Measurements from ENCODE around the gene TBX10. TPM values are rescaled to one million over a fixed set of nuclear protein-coding genes. Genes with fewer than 3 reads are reported as not detected.
"Not testable (repeated sequence)": the region's sequence is repeated elsewhere in the genome, so short reads cannot be mapped to it uniquely, and the experiment has no call there.

The TBX10 gene
- polyA plus RNA-seq, 4 donors, result 0.04 to 0.11 TPM; not detected in 2

DNA sequence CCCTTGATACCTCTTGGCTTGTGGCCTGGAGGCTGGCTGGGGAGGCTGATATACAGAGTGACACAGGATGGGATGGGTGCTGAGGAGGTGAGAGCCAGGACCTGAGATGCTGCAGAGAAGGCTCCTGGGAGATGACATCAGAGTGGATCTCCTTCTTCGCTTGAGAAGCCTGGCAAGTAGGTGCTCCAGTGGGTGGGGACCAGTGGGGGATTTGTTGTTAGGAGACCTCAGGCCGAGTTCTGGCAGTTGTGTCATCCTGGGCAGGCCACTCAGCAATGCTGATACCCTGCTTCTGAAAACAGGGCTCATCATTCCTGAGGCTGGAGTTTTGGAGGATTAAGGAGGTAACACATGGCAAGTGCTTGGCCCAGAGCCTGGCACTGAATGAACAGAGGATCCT lies 34.7 kb downstream of the TBX10 start:
- no peak for DNase-seq (ENCODE audit: low read depth in 4 of 4, low spot score in 3 of 4)

DNA sequence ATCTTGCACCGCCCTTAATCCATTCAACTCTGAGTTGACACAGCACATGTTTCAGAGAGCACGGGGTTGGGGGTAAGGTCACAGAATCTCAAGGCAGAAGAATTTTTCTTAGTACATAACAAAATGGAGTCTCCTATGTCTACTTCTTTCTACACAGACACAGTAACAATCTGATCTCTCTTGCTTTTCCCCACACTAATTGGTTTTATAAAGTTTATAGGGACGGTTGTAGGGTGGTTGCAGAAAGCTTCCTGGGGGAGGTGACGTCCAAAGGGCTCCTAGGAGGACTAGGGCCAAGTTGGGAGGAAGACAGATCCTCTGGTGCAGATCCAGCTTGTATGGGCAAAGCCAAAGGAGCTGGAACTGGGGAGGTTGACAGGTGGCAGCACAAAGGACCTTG lies 35.4 kb downstream of the TBX10 start:
- DNase-seq (ENCODE audit: low read depth in 4 of 4, low spot score in 3 of 4), result not testable (repeated sequence)

DNA sequence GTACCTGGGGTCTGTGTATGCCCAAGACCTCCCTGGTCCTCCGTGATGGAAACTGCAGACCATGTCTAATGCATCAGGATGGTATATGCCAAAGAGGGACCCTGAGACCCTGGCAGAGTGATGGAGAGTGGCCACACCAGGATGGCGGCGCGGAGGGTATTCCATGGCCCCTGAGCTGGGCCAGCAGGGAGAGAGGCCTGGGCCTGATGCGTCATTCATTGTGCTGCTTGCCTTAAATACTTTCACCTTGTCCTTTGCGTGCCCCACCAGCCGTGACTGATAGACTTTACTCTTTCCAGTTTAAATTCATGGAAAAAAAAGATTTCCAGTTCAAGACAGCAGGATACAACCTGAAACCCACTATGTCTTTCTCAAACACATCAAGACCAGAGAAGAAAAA lies 38.5 kb downstream of the TBX10 start:
- no peak for DNase-seq (ENCODE audit: low read depth in 4 of 4, low spot score in 3 of 4)

DNA sequence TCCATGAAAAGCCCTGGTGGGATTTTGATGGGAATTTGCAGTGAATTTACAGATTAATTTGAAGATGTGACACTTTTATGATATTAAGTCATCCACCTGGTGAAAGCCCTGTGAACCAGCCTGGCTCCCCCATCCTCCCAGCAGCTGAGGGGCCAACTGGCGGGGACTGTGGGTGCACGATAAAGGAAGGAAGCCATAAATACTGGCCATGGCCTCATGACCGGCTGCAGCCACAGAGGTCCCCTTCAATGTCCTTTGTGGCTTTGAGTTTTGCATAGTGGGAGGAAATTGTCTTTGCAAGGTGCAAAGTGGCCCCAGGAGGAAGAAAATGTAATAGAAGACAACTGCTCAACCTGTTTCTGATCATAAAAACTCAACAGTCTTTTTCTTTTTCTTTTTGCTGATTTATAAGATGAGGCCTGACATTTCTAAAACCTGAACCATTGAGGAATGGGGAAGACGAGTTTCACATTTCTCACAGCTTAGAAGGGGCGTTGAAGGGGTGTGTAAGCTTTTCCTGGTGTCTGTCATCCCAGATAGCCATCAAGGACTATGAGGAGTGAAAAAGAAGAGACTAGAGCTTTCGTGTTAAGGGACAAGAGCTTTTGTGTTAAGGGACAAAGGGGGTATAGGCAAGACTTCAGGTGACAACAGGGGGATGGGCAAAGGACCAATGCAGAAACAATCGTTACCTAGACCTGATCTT lies 39.1 kb downstream of the TBX10 start:
- no peak for DNase-seq (ENCODE audit: low read depth in 4 of 4, low spot score in 3 of 4)

DNA sequence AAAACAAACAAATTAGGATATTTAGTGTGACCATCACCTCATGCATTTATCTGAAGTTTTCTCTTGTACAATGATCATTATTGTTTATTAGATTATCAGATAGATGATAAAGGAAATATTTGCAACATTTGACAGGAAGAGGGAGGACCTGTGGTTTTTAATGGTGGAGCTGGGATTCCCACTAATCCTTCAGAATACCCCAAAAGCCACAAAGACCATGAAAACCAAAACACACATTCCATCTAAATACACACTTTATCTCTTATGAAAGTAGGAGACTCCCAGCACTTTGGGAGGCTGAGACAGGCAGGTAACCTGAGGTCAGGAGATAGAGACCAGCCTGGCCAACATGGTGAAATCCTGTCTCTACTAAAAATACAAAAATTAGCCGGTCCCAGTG lies 40.4 kb downstream of the TBX10 start:
- DNase-seq (ENCODE audit: low read depth in 4 of 4, low spot score in 3 of 4), result no peak

DNA sequence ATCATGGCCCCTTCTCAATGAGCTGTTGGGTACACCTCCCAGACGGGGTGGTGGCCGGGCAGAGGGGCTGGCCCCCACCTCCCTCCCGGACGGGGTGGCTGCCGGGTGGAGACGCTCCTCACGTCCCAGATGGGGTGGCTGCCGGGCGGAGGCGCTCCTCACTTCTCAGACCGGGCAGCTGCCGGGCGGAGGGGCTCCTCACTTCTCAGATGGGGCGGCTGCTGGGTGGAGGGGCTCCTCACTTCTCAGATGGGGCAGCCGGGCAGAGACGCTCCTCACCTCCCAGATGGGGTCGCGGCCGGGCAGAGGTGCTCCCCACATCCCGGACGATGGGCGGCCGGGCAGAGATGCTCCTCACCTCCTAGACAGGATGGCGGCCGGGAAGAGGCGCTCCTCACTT lies 41.6 kb downstream of the TBX10 start:
- DNase-seq (ENCODE audit: low read depth in 4 of 4, low spot score in 3 of 4), result not testable (repeated sequence)

DNA sequence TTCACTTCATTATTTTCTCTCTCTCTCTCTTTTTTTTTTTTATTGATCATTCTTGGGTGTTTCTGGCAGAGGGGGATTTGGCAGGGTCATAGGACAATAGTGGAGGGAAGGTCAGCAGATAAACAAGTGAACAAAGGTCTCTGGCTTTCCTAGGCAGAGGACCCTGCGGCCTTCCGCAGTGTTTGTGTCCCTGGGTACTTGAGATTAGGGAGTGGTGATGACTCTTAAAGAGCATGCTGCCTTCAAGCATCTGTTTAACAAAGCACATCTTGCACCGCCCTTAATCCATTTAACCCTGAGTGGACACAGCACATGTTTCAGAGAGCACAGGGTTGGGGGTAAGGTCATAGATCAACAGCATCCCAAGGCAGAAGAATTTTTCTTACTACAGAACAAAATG lies 42.1 kb downstream of the TBX10 start:
- not testable (repeated sequence) for DNase-seq (ENCODE audit: low read depth in 4 of 4, low spot score in 3 of 4)

DNA sequence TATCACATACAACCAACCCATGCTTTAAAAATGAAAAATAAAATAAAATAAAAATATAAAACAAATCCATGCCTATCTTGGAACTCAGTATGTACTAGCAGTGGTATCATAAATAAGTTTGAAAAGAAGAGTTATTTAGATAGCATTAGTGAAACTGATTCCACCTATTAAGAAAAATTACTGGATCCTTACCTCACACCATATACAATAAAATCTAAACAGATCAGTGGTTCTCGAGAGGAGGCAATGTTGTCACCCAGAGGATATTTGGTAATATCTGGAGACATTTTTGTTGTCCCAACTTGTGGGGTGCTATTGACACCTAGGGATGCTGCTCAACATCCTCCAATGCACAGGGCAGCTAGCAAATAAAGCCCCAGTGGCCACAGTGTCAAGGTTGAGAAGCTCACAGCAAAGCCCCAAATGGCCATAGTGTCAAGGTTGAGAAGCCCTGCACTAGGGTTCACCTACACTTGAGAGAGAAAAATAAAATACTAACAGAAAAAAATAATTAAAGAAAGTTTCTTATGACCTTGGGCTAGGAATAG lies 42.7 kb downstream of the TBX10 start:
- no peak for DNase-seq (ENCODE audit: low read depth in 4 of 4, low spot score in 3 of 4)

DNA sequence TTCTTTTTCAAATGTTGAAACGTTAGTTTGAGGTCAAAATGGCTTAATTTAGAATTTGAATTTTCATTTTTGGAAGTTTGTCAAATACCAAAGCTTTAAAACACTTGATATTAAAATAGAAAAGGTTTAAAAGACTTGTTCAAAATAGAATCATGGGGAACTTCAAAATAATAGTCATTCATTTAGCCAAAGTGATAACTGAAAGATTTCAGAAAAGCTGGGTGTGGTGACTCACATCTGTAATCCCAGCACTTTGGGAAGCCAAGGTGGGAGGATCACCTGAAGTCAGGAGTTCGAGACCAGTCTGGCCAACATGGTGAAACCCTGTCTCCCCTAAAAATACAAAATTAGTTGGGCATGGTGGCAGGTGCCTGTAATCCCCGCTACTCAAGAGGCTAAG lies 45.1 kb downstream of the TBX10 start:
- DNase-seq (ENCODE audit: low read depth in 4 of 4, low spot score in 3 of 4), result no peak

DNA sequence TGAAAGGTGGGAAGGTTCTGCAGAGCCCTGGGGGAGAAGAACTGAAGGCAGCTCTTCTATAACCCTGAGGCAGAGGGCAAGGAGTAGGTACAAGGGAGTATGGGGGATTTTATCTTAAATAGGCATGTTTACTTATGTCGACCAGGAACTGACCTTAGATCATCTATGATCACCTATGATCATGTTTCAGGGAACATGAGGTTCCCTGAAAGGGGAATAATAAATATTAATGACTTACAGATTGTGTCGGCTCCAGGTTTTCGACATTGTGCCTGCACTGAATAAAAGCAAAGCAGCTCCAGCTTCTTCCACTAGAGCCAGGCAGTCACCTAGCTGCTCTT lies 46.0 kb downstream of the TBX10 start:
- DNase-seq (ENCODE audit: low read depth in 4 of 4, low spot score in 3 of 4), result no peak

DNA sequence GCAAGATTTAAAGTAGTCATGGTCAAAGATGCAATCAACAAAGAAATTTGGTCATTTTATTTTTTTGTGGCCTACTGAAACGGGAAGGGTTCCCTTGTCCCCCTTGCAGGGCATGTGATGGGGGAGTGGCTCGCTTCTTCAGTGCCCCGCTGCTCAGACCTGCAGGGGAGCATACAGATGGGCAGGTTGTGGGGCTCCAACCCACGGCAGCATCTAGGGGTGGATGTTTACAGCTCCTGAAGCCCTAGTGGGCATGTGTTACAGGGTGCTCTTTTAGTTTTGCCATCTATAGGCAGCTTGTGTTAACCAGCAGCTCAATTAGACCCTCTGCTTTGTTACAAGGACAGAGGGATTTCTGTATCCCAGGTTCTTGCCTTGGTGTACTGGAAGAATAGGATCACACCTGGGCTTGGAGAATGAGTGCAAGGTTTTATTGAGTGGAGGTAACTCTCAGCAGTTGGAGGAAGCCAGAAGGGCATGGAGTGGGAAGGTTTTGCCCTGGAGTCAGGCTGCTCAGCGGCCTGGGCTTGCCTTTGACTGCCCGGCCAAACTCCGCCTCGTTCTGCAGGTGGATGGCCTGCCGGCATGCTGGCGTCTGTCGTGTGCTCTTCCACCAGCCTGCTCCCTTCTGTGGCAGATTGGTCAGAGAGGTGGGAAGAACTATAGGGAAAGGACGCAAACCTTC lies 46.5 kb downstream of the TBX10 start:
- no peak for DNase-seq (ENCODE audit: low read depth in 4 of 4, low spot score in 3 of 4)

DNA sequence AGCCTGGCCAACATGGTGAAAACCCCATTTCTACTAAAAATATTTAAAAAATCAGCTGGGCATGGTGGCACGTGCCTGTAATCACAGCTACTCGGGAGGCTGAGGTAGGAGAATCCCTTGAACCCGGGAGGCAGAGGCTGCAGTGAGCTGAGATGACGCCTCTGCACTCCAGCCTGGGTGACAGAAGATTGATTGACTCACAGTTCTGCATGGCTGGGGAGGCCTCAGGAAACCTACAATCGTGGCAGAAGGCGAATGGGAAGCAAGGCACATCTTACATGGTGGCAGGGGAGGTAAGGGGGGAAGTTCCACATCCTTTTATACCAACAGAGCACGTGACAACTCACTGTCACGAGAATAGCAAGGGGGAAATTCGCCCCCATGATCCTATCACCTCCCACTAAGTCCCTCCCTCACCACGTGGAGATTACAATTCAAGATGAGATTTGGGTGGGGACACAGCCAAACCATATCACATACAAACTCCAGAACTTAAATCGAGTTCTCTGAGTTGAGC lies 50.6 kb downstream of the TBX10 start:
- not testable (repeated sequence) for DNase-seq (ENCODE audit: low read depth in 4 of 4, low spot score in 3 of 4)

DNA sequence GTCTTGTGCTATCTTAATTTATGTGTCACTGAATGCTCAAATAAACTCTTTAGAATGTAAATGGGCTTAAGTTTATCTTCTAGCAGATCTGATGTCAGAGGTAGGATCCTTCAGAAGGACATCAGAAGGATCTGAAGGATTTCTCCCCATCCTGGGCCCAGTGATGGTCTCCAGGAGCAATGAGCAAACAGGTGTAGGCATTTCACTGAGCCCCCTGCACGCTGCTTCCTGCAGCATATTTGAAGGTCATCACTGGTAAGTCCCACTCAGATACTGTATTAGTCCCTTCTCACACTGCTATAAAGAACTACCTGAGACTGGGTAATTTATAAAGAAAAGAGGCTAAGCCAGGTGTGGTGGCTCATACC lies 51.4 kb downstream of the TBX10 start:
- no peak for DNase-seq (ENCODE audit: low read depth in 4 of 4, low spot score in 3 of 4)

DNA sequence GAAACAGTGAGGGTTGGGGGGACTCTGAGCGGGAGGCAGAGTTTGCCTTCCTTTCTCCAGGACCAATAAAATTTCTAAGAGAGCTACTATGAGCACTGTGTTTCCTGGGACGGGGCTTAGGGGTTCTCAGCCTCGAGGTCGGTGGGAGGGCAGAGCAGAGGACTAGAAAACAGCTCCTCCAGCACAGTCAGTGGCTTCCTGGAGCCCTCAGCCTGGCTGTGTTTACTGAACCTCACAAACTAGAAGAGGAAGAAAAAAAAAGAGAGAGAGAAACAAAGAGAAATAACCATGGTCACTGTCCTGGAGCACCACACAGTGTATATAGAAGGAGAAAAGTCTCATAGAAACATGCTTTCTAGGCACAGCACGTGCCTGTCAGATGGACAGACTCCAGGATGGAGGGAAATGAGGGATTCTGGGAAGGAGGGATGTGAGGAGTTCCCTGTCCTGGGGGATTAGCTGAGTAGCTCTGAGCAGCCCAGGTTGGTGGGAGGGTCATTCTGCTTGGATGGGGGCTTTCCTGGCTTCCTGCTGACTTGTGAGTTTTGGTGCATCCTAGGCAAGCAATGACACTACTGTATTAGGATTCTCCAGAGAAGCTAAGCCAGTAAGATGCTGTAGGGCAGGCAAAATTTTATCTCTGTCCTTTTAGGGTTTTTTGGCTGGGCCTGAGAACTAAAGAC lies 52.9 kb downstream of the TBX10 start:
- no peak for DNase-seq (ENCODE audit: low read depth in 4 of 4, low spot score in 3 of 4)

DNA sequence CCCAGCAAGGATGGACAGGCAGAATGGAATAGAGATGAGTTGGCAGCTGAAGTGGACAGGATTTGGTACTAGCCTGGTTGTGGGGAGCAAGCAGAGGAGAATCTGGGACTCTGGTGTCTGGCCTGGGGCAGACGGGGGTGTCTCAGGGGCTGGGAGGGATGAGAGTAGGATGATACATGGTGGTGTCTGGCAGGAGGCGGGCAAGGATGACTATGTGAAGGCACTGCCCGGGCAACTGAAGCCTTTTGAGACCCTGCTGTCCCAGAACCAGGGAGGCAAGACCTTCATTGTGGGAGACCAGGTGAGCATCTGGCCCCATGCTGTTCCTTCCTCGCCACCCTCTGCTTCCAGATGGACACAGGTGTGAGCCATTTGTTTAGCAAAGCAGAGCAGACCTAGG lies 53.7 kb downstream of the TBX10 start:
- no peak for DNase-seq (ENCODE audit: low read depth in 4 of 4, low spot score in 3 of 4)

DNA sequence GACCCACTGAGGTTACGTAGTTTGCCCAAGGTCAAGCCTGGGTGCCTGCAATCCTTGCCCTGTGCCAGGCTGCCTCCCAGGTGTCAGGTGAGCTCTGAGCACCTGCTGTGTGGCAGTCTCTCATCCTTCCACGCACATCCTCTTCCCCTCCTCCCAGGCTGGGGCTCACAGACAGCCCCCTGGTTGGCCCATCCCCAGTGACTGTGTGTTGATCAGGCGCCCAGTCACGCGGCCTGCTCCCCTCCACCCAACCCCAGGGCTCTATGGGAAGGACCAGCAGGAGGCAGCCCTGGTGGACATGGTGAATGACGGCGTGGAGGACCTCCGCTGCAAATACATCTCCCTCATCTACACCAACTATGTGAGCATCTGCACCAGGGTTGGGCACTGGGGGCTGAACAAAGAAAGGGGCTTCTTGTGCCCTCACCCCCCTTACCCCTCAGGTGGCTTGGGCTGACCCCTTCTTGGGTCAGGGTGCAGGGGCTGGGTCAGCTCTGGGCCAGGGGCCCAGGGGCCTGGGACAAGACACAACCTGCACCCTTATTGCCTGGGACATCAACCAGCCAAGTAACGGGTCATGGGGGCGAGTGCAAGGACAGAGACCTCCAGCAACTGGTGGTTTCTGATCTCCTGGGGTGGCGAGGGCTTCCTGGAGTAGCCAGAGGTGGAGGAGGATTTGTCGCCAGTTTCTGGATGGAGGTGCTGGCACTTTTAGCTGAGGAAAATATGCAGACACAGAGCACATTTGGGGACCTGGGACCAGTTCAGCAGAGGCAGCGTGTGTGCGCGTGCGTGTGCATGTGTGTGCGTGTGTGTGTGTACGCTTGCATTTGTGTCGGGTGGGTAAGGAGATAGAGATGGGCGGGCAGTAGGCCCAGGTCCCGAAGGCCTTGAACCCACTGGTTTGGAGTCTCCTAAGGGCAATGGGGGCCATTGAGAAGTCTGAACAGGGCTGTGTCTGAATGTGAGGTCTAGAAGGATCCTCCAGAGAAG lies 54.4 kb downstream of the TBX10 start:
- DNase-seq (ENCODE audit: low read depth in 4 of 4, low spot score in 3 of 4), result no peak

DNA sequence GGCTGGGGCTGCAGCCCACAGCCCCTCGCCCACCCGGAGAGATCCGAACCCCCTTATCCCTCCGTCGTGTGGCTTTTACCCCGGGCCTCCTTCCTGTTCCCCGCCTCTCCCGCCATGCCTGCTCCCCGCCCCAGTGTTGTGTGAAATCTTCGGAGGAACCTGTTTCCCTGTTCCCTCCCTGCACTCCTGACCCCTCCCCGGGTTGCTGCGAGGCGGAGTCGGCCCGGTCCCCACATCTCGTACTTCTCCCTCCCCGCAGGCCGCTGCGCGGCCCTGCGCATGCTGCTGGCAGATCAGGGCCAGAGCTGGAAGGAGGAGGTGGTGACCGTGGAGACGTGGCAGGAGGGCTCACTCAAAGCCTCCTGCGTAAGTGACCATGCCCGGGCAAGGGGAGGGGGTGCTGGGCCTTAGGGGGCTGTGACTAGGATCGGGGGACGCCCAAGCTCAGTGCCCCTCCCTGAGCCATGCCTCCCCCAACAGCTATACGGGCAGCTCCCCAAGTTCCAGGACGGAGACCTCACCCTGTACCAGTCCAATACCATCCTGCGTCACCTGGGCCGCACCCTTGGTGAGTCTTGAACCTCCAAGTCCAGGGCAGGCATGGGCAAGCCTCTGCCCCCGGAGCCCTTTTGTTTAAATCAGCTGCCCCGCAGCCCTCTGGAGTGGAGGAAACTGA lies 55.2 kb downstream of the TBX10 start:
- no peak for DNase-seq (ENCODE audit: low read depth in 4 of 4, low spot score in 3 of 4)

DNA sequence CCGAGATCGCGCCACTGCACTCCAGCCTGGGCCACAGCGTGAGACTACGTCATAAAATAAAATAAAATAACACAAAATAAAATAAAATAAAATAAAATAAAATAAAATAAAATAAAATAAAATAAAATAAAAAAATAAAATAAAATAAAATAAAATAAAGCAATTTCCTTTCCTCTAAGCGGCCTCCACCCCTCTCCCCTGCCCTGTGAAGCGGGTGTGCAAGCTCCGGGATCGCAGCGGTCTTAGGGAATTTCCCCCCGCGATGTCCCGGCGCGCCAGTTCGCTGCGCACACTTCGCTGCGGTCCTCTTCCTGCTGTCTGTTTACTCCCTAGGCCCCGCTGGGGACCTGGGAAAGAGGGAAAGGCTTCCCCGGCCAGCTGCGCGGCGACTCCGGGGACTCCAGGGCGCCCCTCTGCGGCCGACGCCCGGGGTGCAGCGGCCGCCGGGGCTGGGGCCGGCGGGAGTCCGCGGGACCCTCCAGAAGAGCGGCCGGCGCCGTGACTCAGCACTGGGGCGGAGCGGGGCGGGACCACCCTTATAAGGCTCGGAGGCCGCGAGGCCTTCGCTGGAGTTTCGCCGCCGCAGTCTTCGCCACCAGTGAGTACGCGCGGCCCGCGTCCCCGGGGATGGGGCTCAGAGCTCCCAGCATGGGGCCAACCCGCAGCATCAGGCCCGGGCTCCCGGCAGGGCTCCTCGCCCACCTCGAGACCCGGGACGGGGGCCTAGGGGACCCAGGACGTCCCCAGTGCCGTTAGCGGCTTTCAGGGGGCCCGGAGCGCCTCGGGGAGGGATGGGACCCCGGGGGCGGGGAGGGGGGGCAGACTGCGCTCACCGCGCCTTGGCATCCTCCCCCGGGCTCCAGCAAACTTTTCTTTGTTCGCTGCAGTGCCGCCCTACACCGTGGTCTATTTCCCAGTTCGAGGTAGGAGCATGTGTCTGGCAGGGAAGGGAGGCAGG lies 56.0 kb downstream of the TBX10 start, which contains the start of gene GSTP1:
Gene GSTP1 (plus strand): TSS at position 566 of the 958 bp plus-strand sequence. CDS start 32 bp downstream, at position 598.
- DNase-seq (ENCODE audit: low read depth in 4 of 4, low spot score in 3 of 4), result peak; percentile 83 to 91 (median 86)
